Stimulated activated CD8-positive, alpha-beta memory T cell treated with anti-CD3 and anti-CD28 coated beads, Interleukin-15, amount 100 ng/mL, for 48 hours (primary cell): ENCODE measurements around the gene EXD3.
"Not testable (repeated sequence)": the region's sequence is repeated elsewhere in the genome, so short reads cannot be mapped to it uniquely, and the experiment has no call there.

ENCODE experiments used
- DNase-seq, 2 donors: peaks; one replicate each; pipeline ENCODE4 v3.0.0-alpha.2; 2020; ENCODE audit warnings: low read depth in 2 of 2

EXD3 gene

DNA sequence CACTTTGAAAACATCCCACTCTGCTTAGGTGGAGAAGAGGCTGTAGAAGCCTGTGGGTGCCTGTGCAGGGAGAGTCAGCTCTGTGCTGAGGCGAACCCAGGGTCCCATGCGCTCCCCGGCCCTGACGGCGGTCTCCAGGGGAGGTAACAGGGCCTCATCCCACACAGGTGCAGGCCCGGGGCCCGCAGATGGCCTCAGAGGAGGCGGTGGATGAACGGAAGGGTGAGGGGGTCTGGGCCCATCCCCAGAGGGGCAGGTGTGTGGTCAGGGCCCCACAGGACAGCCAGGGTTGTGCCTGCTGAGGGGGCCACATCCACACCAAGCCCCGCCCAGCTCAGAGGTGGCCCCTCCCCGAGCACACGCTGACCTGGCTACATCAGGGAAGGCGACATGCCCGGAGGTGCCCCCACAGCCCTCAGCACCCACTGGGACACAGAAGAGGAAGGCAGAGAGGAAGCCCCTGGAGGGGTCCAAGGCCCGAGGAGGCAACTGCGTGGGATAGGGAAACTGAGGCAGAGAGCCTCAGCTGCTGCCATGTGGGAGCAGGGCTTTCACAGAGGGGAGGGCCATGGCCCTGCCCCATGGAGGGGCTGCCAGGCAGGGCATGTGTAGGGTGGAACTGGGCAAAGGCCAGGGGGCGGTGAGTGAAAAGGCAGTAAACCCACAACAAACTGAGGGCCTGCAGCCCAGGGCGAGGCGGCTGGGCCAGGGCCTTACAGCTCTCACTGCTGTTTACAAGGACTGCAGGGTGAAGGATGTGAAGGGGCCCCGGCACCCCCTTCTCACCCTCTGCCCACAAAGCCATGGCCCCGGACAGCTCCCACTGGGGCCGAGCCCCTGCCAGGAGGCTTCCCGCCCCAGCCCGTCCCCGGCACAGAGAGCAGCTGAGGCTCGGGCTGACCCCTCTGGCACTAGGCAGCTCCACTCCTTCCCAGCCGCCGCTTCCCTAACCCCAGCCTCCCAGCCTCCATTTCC is 29.5 kb downstream of the EXD3 start:
- DNase-seq: no peak

DNA sequence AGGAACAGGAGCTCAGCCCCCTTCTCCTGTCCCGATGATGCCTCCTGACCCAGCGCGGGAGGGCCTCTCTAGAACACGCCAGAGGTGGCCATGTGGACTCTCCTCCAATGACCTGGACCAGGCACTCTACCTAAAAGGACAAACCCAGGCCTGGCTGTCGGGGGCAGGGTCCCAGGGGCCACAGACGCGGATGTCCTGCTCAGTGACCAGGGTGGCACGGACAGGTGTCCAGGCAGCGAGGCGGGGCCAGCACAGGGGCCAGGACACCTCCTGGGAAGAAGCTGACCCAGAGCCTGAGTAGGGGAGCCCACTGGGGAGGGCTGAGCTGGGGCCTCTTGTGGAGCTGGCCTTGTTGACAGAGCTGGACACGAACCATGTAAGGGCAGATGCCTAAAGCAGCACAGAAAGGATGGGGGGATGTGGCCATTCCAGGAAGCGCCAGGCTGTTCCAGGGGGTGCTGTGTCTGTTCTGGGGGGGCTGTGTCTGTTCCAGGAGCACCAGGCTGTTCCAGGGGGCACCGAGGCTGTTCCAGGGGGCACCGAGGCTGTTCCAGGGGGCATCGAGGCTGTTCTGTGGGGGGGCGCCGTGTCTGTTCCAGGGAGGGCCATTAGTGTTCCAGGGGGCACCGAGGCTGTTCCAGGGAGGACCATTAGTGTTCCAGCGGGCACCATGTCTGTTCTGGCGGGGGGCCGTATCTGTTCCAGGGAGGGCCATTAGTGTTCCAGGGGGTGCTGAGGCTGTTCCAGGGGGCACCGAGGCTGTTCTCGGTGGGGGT is 30.5 kb downstream of the EXD3 start:
- DNase-seq: no peak

DNA sequence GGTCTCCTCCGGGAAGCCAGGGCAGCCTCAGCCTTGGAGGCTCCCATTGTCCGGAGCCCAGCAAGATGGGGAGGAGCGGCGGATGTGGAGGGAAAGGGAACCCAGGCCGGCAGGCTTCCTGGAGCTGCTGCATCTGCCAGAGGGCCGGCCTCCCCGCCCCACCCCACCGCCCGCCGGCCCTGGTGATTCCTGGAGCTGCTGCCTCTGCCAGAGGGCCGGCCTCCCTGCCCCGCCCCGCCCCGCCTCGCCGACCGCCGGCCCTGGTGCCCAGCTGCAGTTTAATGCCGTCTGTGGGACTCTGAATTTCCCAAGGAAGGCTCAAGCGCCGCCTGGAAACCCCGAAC is 31.6 kb downstream of the EXD3 start:
- no peak for DNase-seq

DNA sequence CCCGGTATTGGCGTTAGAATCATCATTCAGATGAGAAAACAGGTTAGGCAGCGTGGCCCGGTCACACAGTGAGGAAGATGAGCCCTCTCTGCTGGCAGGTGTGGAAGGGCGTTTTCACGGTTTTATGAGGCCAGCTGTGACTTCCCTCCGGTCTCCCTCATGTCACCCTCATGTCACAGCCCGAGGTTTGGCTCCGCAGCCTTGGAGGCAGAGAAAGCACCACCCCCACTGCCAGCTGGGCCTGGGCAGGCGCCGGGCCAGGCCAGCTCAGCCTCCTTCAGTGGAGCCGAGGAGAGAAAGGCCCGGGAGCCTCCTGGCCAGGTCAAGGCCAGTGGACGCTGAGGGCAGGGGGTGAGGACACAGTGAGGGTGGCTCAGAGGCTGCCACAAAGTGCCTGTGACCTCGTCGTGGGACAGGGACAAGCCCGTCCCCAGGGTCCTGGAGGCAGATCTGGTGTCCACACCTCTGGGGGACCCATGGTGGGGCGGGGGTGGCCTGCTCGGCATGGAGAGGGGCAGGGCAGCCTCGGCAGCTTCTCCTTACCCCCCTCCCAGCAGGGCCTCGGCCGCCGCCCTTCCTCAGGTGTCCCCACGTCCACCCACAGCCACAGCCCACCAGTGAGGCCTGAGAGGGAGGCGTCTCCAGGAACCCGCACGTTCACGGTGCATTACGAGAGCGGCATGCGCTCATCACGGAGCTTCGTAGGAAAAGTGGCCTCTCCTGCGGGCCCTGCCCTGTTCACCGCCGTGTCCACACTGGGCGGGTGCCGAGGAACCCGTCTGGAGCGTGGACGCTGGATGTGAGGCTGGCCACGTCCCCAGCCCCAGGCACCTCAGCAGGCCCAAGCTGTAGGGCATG is 32.2 kb downstream of the EXD3 start:
- DNase-seq: no peak

DNA sequence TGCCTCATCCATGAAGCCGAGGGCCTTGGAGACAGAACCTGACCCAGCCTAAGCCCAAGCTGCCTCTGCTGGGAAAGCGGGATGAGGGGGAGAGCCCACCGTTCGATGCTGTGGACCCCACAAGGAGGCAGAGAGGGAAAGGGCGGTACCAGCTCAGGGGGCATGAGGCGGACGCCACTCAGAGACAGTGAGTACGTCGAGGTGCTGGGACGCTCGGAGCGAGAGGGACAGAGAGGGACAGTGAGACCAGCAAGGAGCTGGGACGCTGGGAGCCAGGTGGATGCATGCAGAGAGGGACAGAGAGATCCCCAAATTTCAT is 33.6 kb downstream of the EXD3 start:
- DNase-seq: no peak

DNA sequence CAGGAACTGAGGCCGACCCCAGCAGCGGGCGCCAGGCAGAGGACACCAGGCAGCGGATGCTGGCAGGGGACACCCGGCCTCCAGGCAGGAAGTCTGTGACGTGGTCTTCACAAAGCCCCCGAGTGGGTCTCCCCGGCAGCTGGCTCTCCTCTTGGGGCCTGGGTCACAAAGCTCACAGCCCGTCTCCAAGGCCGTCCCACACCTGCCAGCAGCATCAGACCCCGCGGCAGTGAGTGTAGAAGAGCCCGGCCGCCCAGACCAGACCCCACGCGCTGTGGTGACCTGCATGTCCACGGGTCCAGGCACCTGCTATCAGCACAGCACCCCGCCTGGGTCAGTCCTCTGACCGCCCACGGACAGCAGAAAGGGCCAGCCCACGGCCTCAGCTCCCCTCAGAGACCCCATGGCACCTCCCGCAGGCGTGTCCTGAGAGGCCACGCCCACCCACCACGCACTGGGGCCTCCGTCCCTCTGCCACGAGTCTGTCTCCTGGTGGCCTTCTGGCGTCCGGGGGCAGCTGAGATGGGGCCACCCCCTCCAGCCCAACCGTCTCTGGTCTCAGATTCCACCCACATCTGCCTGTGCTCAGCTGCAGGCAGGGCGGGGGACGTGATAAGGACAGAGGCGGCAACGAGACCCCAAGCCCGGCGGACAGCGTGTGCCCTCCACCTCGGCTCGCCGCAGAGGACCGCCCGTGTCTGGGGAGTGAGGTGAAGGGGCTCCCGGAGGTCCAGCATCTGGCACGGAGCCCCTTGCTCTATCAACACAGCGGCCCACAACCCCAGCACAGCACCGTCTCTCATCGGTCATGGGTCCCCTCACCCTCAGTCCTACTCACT is 34.2 kb downstream of the EXD3 start:
- DNase-seq: no peak

DNA sequence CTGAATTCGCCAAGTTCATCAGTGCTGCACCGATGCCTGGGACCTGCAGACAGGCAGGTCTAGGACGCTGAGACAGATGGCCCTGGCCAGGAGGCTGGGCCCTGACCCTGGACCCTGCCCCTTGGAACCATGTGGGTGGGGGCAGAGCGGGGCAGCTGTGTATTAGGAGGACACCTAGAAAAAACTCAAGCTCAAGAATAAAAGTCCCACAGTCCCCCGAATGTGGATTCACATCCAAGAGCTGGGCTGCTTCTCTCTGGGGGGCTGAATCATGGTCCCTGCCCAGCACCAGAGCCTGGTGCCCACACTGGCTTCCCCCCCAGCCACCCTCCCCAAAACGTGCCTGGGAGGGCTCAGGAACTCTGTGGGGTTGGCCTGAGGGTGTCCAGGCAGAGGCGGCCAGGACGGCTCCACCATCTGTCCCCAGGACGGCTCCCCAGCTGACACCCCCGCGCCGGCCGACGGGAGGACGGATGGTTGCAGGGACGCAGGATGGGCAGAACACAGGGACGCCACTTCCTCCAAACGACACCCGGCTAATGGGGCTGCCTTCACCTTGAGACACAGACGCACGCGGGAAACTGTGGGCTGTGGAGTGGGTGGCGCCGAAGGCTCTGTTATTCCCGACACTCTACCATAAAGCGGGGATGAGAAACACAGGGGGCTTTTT is 34.9 kb downstream of the EXD3 start:
- no peak for DNase-seq

DNA sequence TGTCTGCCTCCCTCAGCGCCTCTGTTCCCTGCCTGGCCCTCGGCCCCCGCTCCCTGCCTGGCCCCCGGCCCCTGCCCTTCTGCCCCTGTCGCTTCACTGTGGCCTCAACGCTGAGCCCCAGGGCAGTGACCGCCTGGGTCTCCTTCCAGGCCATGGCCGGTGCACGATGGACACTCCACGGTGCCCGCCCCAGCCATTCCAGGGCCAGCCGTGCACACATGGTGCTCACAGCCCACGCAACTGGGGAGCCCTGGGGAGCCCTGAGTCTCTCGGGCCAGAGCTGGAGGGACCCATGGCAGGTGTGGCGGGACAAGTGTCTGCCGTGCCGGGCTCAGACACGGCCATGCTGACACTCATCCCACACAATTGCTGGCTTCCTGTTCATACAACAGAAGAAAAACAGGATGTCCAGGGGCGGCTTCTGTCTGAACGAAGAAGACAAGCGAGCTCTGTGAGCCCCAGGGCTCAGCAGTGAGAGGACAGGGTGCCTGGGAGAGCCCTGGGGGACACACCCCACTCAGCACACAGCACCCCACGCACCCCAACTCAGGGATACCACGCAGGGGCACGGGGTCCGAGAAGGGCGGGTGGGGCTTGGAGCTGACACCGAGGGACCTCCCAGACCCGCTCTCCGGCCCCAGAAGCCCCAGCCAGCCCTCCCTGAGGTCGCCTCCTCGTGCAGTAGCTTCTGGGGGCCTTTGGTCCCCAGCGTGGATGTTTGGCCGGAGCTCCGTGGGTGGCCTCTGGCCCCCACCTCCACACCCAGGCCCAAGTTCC is 35.7 kb downstream of the EXD3 start:
- no peak for DNase-seq

DNA sequence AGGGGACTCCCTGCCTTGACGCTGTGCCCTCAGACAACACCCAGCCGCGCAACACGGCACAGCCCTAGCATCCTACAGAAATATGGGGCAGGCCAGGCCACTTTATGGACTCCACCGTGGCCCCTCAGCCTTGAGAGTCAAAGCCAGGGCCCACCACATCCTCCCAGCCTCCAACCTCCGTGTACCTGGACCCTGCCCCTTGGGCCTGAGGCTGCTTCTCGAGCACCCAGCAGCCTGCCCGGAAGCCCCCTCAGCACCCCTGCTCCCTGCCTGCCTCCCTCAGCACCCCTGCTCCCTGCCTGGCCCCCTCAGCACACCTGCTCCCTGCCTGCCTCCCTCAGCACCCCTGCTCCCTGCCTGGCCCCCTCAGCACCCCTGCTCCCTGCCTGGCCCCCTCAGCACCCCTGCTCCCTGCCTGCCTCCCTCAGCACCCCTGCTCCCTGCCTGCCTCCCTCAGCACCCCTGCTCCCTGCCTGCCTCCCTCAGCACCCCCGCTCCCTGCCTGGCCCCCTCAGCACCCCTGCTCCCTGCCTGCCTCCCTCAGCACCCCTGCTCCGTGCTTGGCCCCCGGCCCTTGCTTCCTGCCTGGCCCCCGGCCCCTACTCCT is 36.4 kb downstream of the EXD3 start:
- not testable (repeated sequence) for DNase-seq

DNA sequence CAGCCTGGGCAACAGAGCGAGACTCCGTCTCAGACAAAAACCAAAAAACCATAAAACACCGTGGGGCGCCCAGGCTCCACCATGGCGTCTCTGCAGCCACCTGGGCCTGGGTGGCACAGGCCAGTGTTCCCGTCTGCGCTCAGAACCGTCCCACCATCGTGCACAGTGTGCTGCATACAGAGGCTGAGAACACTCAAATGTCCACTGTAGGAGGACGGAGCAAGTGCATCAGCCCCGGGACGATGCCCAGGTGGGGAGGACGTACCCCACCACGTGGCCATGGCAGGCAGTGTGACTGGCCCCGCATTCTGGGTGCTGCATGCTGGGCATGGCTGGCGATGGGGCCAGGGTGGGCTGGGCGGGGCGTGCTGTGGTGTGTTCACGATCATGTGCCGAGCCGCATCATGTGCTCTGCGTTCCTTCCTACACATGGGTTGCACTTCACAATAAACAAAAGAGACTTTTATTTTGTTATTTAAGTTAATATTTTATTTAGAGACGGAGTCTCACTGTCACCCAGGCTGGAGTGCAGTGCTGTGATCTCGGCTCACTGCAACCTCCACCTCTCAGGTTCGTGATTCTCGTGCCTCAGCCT is 37.8 kb downstream of the EXD3 start:
- no peak for DNase-seq

DNA sequence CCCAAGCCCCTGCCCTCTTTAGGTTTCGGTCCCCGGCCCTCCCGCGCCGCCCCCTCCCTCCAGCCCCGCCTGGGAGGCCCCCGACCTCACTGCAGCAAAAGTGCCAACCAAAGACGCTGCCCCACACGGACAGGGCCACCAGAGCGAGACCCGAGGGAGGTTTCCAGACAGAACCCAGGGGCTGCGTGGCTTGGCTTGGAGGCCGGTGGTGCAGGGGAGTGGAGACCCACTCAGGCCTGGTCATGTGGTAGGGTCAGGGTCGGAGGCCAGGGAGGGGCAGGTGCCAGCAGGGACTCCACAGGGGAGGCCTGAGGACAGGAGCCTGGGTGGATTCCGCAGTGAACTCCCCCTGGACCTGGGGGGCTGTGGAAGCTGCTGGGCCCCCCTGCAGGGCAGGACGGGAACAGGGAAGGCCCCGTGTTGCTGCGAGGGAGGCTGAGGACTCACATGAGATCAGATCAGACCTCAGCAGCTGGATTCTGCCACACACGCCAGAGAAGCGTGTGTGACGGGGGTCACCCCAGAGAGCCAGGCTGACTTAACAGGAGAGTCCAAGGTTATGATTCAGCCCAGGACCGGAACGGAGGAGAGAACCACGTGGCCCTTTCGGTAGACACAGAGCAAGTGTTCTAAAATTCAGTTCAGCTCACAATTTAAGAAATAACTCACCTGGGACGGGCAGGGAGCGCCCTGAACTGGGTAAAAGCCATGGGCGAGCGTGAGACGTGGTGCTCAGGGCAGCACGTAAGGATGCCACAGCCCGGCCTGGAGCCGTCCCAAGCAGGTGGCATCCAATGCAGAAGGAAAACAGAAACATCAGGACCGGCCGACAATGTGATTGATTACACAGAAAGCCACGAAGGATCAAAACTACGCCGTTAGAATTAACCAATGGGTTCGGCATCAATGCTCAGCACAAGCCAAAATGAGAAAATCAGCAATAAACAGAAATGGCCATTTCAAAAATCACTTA is 38.9 kb downstream of the EXD3 start:
- no peak for DNase-seq

DNA sequence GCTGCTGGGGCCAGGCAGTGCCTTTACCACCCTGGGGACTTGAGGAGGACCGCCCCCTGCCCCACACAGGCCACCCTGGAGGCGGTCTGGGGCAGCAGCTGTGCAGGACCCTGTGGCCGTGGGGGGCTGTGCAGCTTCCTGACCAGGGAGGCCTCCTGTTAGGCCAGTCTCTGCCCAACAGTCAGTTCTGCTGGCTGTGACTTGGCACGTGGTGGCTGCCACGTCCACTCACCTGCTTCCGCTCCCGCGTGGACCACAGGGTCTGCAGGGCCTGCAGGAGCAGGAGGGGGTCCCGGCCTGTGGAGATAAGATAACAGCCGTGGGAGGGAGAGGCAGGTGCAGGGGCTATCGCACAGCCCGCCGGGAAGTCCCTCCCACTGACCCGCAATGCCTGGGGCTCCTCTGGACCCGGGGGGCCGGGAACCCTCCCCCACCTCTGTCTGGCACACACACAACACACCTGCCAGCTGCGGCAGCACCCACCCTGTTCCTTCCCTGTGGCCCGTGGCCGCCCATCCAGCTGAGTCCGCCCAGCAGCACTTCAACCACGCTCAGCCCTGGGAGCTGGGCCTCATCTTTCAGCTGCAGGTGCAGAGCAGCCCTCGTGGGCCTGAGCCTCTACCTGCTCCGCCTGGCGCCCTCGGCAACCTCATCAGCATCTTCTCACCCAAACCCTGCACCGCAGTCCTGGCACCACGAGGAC is 39.7 kb downstream of the EXD3 start:
- DNase-seq: no peak

DNA sequence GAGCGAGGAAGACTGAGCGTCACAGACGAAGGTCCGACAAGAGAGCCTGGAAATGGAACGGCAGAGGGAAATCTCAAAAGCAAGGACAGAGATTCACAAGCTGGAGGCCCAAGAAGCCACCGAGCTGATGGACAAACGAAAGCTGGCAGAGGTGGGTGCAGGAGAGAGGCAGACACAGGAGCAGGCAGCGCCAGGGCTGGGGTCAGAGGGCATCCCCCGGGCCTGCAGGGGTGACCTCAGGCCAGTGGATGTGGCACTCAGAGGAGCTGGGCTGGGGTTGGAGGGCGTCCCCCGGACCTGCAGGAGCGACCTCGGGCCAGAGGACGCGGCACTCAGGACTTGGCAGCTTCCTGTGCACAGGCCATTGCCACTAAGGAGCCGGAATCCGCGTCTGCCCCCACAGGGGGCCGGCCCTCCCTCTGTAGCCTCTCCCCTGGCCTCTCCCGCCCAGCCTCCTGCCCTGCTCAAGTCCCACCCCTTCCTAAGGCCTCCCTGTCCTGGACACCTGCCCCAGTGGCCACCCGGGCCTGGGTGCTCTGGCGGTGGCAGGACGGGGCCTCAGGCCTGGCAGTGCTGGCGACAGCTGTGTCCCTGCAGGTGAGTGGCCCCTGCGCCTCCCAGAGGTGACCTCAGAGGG is 40.4 kb downstream of the EXD3 start:
- no peak for DNase-seq

DNA sequence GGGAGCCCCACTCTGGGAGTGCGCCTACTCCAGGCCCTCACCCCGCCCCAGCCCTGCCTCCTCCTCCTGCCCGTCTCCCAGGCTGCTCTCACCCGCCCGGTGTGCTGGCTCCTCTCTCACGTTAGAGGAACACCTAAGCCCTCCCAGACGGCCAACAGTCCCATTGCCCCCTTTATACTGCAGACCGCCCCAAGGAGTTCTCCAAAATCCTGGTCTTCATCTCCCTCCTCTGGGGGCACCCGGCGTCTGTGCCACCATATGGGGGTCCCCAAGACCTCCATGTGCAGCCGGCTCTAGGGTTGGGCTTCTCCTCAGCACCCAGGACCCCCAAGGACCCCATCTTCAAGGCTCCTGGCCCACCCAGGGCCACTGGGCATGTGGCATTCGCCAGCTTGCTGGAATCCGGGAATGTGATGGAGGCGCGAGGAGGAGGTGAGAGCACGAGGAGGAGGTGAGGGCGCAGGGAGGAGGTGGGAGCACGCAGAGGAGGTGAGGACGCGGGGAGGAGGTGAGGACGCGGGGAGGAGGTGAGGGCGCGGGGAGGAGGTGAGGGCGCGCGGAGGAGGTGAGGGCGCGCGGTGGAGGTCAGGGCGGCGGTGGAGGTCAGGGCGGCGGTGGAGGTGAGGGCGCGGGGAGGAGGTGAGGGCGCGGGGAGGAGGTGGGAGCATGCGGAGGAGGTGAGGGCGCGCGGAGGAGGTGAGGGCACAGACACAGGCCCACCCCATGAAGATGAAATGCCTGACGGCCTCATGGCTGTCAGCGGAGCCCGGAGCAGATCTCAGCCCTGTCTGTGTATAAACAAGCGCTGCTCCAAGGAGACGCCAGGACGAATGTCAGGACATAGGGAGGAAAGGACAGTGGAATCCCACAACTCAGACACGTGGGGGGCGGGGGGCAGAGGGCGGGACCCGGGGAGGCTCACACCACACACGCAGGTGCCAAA is 41.2 kb downstream of the EXD3 start:
- no peak for DNase-seq

DNA sequence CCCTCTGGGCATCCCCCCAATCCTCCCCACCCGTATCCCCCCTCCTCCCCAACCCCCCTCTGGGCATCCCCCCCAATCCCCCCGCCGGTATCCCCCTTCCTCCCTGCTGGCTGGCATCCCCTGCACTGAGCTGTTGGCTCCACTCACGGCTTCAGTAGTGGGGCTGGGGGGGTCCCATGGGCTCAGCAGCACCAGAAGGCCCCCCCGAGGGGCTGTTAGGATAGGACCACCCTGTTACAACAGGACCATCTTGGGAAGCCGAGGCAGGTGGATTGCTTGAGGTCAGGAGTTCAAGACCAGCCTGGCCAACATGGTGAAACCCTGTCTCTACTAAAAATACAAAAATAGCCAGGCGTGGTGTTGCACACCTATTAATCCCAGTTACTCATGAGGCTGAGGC is 42.4 kb downstream of the EXD3 start:
- no peak for DNase-seq

DNA sequence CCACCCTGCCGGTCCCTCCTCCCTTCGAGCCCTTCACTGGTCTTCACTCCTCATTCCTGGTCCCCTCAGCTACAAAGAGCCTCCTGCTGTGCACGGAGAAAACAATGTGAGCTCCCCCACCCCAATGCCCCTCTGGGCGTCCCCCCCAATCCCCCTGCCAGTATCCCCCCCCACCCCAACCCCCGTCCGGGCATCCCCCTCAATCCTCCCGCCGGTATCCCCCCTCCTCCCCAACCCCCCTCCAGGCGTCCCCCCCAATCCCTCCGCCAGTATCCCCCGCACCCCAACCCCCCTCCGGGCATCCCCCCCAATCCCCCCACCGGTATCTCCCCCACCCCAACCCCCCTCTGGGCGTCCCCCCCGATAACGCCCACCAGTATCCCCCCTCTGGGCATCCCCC is 42.8 kb downstream of the EXD3 start:
- no peak for DNase-seq
